Naive thymus-derived CD4-positive, alpha-beta T cell (primary cell): Measurements from ENCODE around the gene NEUROG2. TPM values are rescaled to one million over a fixed set of nuclear protein-coding genes. Genes with fewer than 3 reads are reported as not detected.

ENCODE experiments used
- ATAC-seq: fragments of 150-1000 bp; cut with Tn5 transposase; 2 replicates; pipeline ENCODE4 v1.10.0; 2021; ENCODE audit warnings: mild to moderate bottlenecking, moderate library complexity
- CTCF ChIA-PET: fragments of 350-600 bp; sonication (Branson Sonifier 250); formaldehyde crosslinking; loops from one replicate; lab custom pipeline; 2021; ENCODE audit warnings: antibody characterized with exemption; lab: Charles Lee
- POLR2A ChIA-PET: fragments of 350-600 bp; sonication (Branson Sonifier 250); formaldehyde crosslinking; loops from one replicate; lab custom pipeline; 2021; ENCODE audit warnings: antibody characterized with exemption, inconsistent platforms; lab: Charles Lee
- DNase-seq, 9 donors: peaks; one replicate each; pipeline versions ENCODE4 v3.0.0 to v3.0.0-alpha.2; 2020 to 2022; ENCODE audit warnings: mixed read lengths in 1 of 9
- H3K27ac ChIP-seq: one replicate; pipeline ENCODE4 v1.7.0; 2013; ENCODE audit warnings: mild to moderate bottlenecking, low read depth, low read length, moderate library complexity
- H3K27me3 ChIP-seq, 2 donors: one replicate each; pipeline ENCODE4 v1.7.0; 2013; ENCODE audit warnings: low read length in 2 of 2, mild to moderate bottlenecking in 2 of 2, moderate library complexity in 2 of 2; ENCODE audit not compliant: control insufficient read depth in 2 of 2, insufficient read depth in 2 of 2
- H3K36me3 ChIP-seq, 3 experiments: 1 replicate in 2 of 3; 2 replicates in 1 of 3; pipeline ENCODE4 v1.7.0; 2013; ENCODE audit warnings: low read length in 3 of 3, mild to moderate bottlenecking in 3 of 3, moderate library complexity in 1 of 3; ENCODE audit not compliant: insufficient read depth in 3 of 3, control insufficient read depth in 2 of 3
- H3K4me1 ChIP-seq, 2 donors: one replicate each; pipeline ENCODE4 v1.7.0; 2013; ENCODE audit warnings: low read length in 2 of 2, mild to moderate bottlenecking in 2 of 2, moderate library complexity in 1 of 2; ENCODE audit not compliant: control insufficient read depth in 2 of 2, insufficient read depth in 2 of 2
- H3K4me3 ChIP-seq: 2 replicates; pipeline ENCODE4 v1.7.0; 2013; ENCODE audit warnings: mild to moderate bottlenecking, low read length
- H3K9me3 ChIP-seq, 3 experiments: 1 replicate in 2 of 3; 2 replicates in 1 of 3; pipeline ENCODE4 v1.7.0; 2013; ENCODE audit warnings: low read length in 3 of 3; ENCODE audit not compliant: control insufficient read depth in 2 of 3
- H3K27ac Mint-ChIP-seq, 9 donors: one replicate each; pipeline ENCODE4 v1.8.0; 2020 to 2022; ENCODE audit warnings: mixed read lengths in 9 of 9, mild to moderate bottlenecking in 8 of 9, moderate library complexity in 5 of 9, inconsistent platforms in 2 of 9
- H3K27me3 Mint-ChIP-seq, 5 donors: one replicate each; pipeline ENCODE4 v1.8.0; 2021 to 2022; ENCODE audit warnings: mixed read lengths in 5 of 5, mild to moderate bottlenecking in 1 of 5
- H3K36me3 Mint-ChIP-seq, 5 donors: one replicate each; pipeline ENCODE4 v1.8.0; 2020 to 2022; ENCODE audit warnings: mixed read lengths in 5 of 5, mild to moderate bottlenecking in 3 of 5, inconsistent platforms in 1 of 5
- H3K4me1 Mint-ChIP-seq, 7 donors: one replicate each; pipeline ENCODE4 v1.8.0; 2020 to 2022; ENCODE audit warnings: mixed read lengths in 7 of 7, mild to moderate bottlenecking in 3 of 7, inconsistent platforms in 1 of 7
- H3K4me3 Mint-ChIP-seq, 10 donors: one replicate each; pipeline ENCODE4 v1.8.0; 2020 to 2022; ENCODE audit warnings: mild to moderate bottlenecking in 10 of 10, mixed read lengths in 10 of 10, moderate library complexity in 6 of 10, inconsistent platforms in 2 of 10
- H3K9me3 Mint-ChIP-seq, 11 donors: one replicate each; pipeline ENCODE4 v1.8.0; 2020 to 2022; ENCODE audit warnings: mixed read lengths in 11 of 11, mild to moderate bottlenecking in 4 of 11, inconsistent platforms in 1 of 11, moderate library complexity in 1 of 11
- intact Hi-C, 2 donors: fragments of 100-400 bp; cut with micrococcal nuclease; formaldehyde crosslinking; loops; one replicate each; pipeline ENCODE4 v1.15.1; 2023
- polyA plus RNA-seq, 2 donors: library from polyadenylated mRNA; unstranded; fragments of 300-500 nt; fragmentation: Illumina TruSeq; gene quantifications; one replicate each; pipeline ENCODE4 v1.2.3, GENCODE V29; 2021
- total RNA-seq, 6 experiments: library from RNA in 5 of 6; stranded (reverse) in 5 of 6; gene quantifications; 1 replicate in 5 of 6; 2 replicates in 1 of 6; pipeline ENCODE4 v1.2.3 and lab custom pipeline; 2021 to 2026

NEUROG2 gene
- total and polyA plus RNA-seq, 7 experiments from 2014 or later: 0.10 TPM; not detected in 6

DNA sequence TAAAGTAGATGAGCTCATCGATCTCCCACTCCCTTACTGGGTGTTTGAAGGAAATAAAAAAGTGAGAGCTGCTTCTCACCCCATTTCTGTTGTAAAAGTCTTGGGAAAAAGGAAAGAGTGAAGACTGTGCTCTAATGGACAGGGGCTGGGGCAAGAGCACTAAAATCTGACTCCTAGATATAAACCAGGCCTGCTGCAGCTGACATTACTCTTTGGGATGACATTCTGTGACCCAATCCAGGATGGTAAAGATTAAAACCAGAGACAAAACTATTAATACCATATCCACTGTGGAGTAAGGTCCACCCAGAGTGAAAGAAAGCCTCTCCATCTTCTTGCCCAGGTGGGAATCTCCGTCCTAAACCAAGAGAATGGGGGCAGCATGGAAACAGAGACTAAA is 20.1 kb upstream of the NEUROG2 start:
- H3K27me3 ChIP-seq: no peaks in the 10 kb centered on the region
- H3K27ac ChIP-seq: no peak overlapping the region
- DNase-seq: no peak
- H3K4me1 Mint-ChIP-seq: no peaks in the 10 kb centered on the region
- H3K9me3 Mint-ChIP-seq: peaks cover 0 to 1% (median 0%) of the 10 kb centered on the region in 11 donors
- H3K36me3 ChIP-seq: no peaks in the 10 kb centered on the region
- H3K36me3 Mint-ChIP-seq: peaks cover 0 to 6% (median 0%) of the 10 kb centered on the region in 5 donors
- H3K4me3 ChIP-seq: no peak overlapping the region
- H3K9me3 ChIP-seq: no peaks in the 10 kb centered on the region
- CTCF ChIA-PET: interaction anchor here (1.3 kb wide), 1 partner anchor 12 kb away, joined by 4 read pairs; no protein-coding TSS in a partner anchor
- no peak for ATAC-seq
- H3K27ac Mint-ChIP-seq: no peak overlapping the region
- intact Hi-C loops: no loop called here
- peaks cover 3 to 21% (median 14%) of the 10 kb centered on the region in 5 donors for H3K27me3 Mint-ChIP-seq
- no peaks in the 10 kb centered on the region for H3K4me1 ChIP-seq
- H3K4me3 Mint-ChIP-seq: no peak overlapping the region
- POLR2A ChIA-PET: no interaction called here

DNA sequence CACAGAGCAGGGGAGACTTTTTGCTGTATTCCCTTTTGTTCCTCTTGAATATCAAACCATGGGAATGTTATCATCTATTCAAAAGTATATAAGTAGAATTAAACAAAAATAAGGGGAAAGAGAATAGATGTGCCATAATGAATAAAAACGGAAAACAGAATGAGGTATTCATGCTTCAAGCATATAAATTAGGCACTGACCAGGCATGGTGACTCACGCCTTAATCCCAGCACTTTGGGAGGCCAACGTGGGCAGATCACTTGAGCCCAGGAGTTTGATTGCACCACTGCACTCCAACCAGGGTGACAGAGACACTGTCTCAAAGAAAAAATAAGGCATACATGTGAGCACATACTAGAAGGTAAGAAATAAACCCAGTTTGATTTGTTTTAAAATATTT is 16.3 kb upstream of the NEUROG2 start:
- POLR2A ChIA-PET: no interaction called here
- no peak overlapping the region for H3K4me3 ChIP-seq
- ATAC-seq: no peak
- DNase-seq: no peak
- H3K9me3 ChIP-seq: no peaks in the 10 kb centered on the region
- Mint-ChIP-seq H3K9me3 (peaks cover 0 to 1% (median 0%) of the 10 kb centered on the region in 11 donors), H3K4me1 (no peaks in the 10 kb centered on the region), H3K36me3 (peaks cover 0 to 6% (median 0%) of the 10 kb centered on the region in 5 donors), H3K27ac (no peak overlapping the region), H3K4me3 (no peak overlapping the region), H3K27me3 (peaks cover 20 to 44% (median 32%) of the 10 kb centered on the region in 5 donors)
- intact Hi-C loops: no loop called here
- no peak overlapping the region for H3K27ac ChIP-seq
- H3K36me3 ChIP-seq: no peaks in the 10 kb centered on the region
- H3K27me3 ChIP-seq: no peaks in the 10 kb centered on the region
- CTCF ChIA-PET: no interaction called here
- no peaks in the 10 kb centered on the region for H3K4me1 ChIP-seq

GRCh38 chr4:112531146-112531545 is 15.2 kb upstream of the NEUROG2 start:
- no peaks in the 10 kb centered on the region for H3K9me3 ChIP-seq
- H3K4me3 Mint-ChIP-seq: no peak overlapping the region
- H3K4me3 ChIP-seq: no peak overlapping the region
- ATAC-seq: no peak
- peaks cover 0 to 6% (median 0%) of the 10 kb centered on the region in 5 donors for H3K36me3 Mint-ChIP-seq
- H3K27ac ChIP-seq: no peak overlapping the region
- intact Hi-C loops: no loop called here
- no peaks in the 10 kb centered on the region for H3K36me3 ChIP-seq
- H3K27me3 Mint-ChIP-seq: peaks cover 31 to 50% (median 34%) of the 10 kb centered on the region in 5 donors
- no peaks in the 10 kb centered on the region for H3K27me3 ChIP-seq
- H3K4me1 ChIP-seq: no peaks in the 10 kb centered on the region
- H3K27ac Mint-ChIP-seq: no peak overlapping the region
- no peaks in the 10 kb centered on the region for H3K4me1 Mint-ChIP-seq
- ChIA-PET POLR2A (interaction anchor here (0.6 kb wide), 1 partner anchor 106 kb away, joined by 3 read pairs; no protein-coding TSS in a partner anchor), CTCF (interaction anchor here (0.5 kb wide), 1 partner anchor 406 kb away, joined by 3 read pairs; no protein-coding TSS in a partner anchor)
- H3K9me3 Mint-ChIP-seq: peaks cover 0 to 1% (median 0%) of the 10 kb centered on the region in 11 donors
- DNase-seq: no peak

- Histone ChIP-seq H3K4me3 (no peak overlapping the region), H3K27ac (no peak overlapping the region), H3K27me3 (peaks cover 10 to 21% of the 10 kb centered on the region in 2 donors), H3K4me1 (peaks cover 7 to 15% of the 10 kb centered on the region in 2 donors), H3K9me3 (no peaks in the 10 kb centered on the region), H3K36me3 (no peaks in the 10 kb centered on the region)
- peaks cover 0 to 14% (median 0%) of the 10 kb centered on the region in 11 donors for H3K9me3 Mint-ChIP-seq
- intact Hi-C loops: loop anchor here in 1 of 2 donors (10.0 kb wide), 2 partner anchors 179 to 239 kb away; no protein-coding TSS in a partner anchor
- H3K4me3 Mint-ChIP-seq: no peak overlapping the region
- ChIA-PET CTCF (no interaction called here), POLR2A (no interaction called here)
- H3K4me1 Mint-ChIP-seq: peaks cover 10 to 30% (median 23%) of the 10 kb centered on the region in 7 donors
- no peak overlapping the region for H3K27ac Mint-ChIP-seq
- H3K36me3 Mint-ChIP-seq: peaks cover 0 to 6% (median 0%) of the 10 kb centered on the region in 5 donors
- ATAC-seq (no peak), DNase-seq (no peak)
- H3K27me3 Mint-ChIP-seq: peaks cover 52 to 72% (median 55%) of the 10 kb centered on the region in 5 donors
Measured at GRCh38 chr4:112526061-112526460, 10.1 kb upstream of the NEUROG2 start.

DNA sequence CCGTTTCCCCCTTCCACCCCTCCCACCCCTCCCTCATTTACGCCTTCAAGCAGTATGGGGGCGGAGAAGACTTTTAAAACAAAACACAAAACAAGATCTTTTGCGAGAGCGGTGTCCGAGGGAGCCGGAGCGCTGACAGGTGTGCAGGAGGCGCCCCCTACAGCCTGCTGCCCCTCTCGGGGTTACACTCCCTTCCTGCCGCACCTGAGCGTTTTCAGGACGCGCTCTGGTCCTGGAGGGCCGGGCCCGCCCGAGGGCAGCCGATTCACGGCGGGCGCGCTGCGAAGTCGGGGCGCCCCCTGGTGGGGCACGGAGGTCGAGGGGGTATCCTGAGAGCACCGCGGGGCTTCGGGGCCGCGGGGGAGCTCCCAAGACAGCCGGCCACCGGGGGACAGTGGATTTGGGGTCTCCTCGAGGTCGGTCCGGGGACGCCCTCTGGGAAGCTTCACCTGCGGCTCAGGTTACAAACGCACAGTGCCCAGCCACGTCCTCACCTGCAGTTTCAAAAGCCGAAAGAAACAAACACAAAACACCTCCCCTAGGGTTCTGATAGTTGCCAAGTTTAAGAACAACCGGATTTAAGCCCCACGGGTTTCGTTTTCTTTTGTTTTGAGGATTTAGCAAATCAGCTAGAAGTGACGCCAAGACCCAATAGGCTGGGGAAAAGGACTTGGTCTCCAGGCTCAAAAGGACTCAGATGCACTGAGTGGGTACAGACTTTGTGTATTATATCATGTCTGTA is 8.0 kb upstream of the NEUROG2 start:
- ChIA-PET POLR2A (interaction anchor here (1.4 kb wide), 1 partner anchor 238 kb away, joined by 3 read pairs; the partner anchor contains the start of gene TIFA), CTCF (interaction anchor here (0.7 to 3.6 kb wide), 12 partner anchors 10 to 425 kb away, joined by 3 to 14 read pairs (median 4); no protein-coding TSS in a partner anchor)
- Histone ChIP-seq H3K9me3 (peaks cover 0 to 6% (median 4%) of the 10 kb centered on the region in 3 experiments), H3K4me1 (peaks cover 7 to 22% of the 10 kb centered on the region in 2 donors), H3K27ac (no peak overlapping the region), H3K36me3 (no peaks in the 10 kb centered on the region), H3K4me3 (peak overlapping the region; percentile 69), H3K27me3 (peaks cover 16 to 40% of the 10 kb centered on the region in 2 donors)
- ATAC-seq (peak; percentile 90), DNase-seq (peak; percentile 52 to 83 (median 71))
- intact Hi-C loops: loop anchor here (1.0 to 10.0 kb wide), 18 partner anchors 9 to 1902 kb away; partner anchors contain the start of genes AP1AR (in 1 of the 2), FAM241A (in 1 of the 2), LARP7 (in 1 of the 2) and PITX2 (in 1 of the 2)
- H3K4me3 Mint-ChIP-seq: peak overlapping the region; percentile 82 to 96 (median 90)
- H3K36me3 Mint-ChIP-seq: peaks cover 0 to 7% (median 6%) of the 10 kb centered on the region in 5 donors
- H3K27me3 Mint-ChIP-seq: peaks cover 52 to 84% (median 63%) of the 10 kb centered on the region in 5 donors
- peaks cover 0 to 29% (median 7%) of the 10 kb centered on the region in 11 donors for H3K9me3 Mint-ChIP-seq
- H3K4me1 Mint-ChIP-seq: peaks cover 15 to 44% (median 33%) of the 10 kb centered on the region in 7 donors
- H3K27ac Mint-ChIP-seq: peak overlapping the region in 2 of 9 donors; percentile 11 to 62

DNA sequence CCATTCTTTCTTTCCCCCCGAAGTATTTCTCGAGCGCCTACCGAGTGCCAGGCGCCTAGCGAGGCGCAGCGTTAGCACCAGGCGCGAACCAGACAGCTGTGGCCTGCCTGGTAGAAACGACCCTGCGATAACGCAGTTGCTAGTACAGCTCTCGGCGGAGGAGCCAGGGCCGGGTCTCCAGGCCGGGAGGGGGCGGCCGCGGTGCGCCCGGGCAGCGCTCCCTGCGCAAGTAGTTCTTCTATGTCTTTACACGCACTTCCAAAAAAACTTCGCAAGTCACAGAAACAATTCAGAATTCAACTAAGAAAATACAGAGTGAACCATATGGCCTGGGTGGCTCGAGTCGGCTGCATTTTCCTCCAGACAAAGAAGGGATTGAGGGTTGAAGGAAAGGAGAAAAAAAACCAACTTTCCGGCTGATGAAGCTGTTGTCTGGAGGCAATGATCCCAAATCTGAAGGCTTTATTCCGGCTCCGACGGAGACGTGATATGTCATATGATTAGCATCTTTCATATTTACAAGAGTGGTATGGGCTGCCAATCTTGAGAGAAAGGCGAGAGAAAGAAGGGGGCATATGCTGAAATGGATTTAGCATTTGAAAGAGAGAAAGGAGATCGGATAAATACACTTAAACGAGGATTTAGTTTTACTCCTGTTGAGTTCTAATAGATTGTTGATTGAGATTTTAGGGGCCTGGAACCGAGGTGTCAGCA is 7.2 kb upstream of the NEUROG2 start:
- ATAC-seq: peak; percentile 63
- Histone ChIP-seq H3K27me3 (peaks cover 22 to 48% of the 10 kb centered on the region in 2 donors), H3K4me3 (peak overlapping the region; percentile 69), H3K27ac (no peak overlapping the region), H3K36me3 (no peaks in the 10 kb centered on the region), H3K4me1 (peaks cover 8 to 22% of the 10 kb centered on the region in 2 donors), H3K9me3 (peaks cover 0 to 6% (median 4%) of the 10 kb centered on the region in 3 experiments)
- Mint-ChIP-seq H3K9me3 (peaks cover 0 to 35% (median 7%) of the 10 kb centered on the region in 11 donors), H3K4me1 (peaks cover 18 to 51% (median 39%) of the 10 kb centered on the region in 7 donors), H3K36me3 (peaks cover 0 to 7% (median 6%) of the 10 kb centered on the region in 5 donors), H3K27me3 (peaks cover 59 to 91% (median 69%) of the 10 kb centered on the region in 5 donors), H3K27ac (peak overlapping the region in 4 of 9 donors; percentile 11 to 84 (median 56)), H3K4me3 (peak overlapping the region; percentile 82 to 96 (median 90))
- intact Hi-C loops: loop anchor here (1.0 to 10.0 kb wide), 17 partner anchors 8 to 1901 kb away; partner anchors contain the start of genes AP1AR (in 1 of the 2), FAM241A (in 1 of the 2), LARP7 (in 1 of the 2) and PITX2 (in 1 of the 2)
- CTCF ChIA-PET: interaction anchor here (0.8 to 3.6 kb wide), 8 partner anchors 11 to 424 kb away, joined by 3 to 14 read pairs (median 4); no protein-coding TSS in a partner anchor
- POLR2A ChIA-PET: interaction anchor here (1.4 kb wide), 1 partner anchor 237 kb away, joined by 3 read pairs; the partner anchor contains the start of gene TIFA
- DNase-seq: peak in 4 of 9 donors; percentile 21 to 52 (median 41)
